HG03095 (cell line): ENCODE measurements around the gene FLAD1.
A peak's percentile ranks its signal among the peaks of the same experiment; 100 is the strongest.
"Not testable (repeated sequence)": the region's sequence is repeated elsewhere in the genome, so short reads cannot be mapped to it uniquely, and the experiment has no call there.

Source experiments
- ATAC-seq: cut with Tn5 transposase; IDR thresholded peaks from one replicate; pipeline ENCODE4 v1.9.1; 2021; ENCODE audit warnings: moderate library complexity; ENCODE audit not compliant: unreplicated experiment

FLAD1 gene

GRCh38 chr1:154967331-154967950, 15.7 kb upstream of the FLAD1 start:
- no peak for ATAC-seq

- no peak for ATAC-seq
Measured at GRCh38 chr1:154968731-154969130, 14.4 kb upstream of the FLAD1 start.

- no peak for ATAC-seq
Measured at GRCh38 chr1:154969246-154969645, 13.9 kb upstream of the FLAD1 start.

- ATAC-seq: no peak
Measured at GRCh38 chr1:154969860-154970452, 13.2 kb upstream of the FLAD1 start.

- ATAC-seq: no peak
Measured at GRCh38 chr1:154970631-154971340, 12.4 kb upstream of the FLAD1 start, which contains the start of gene SHC1. Gene SHC1, minus strand, starts transcription at chr1:154970747. Its CDS starts 221 bp downstream, at chr1:154970526.

- no peak for ATAC-seq
Measured at GRCh38 chr1:154971341-154971998, 11.7 kb upstream of the FLAD1 start.

- ATAC-seq: no peak
Measured at GRCh38 chr1:154972213-154972516, 11.0 kb upstream of the FLAD1 start.

GRCh38 chr1:154972517-154973343, 10.4 kb upstream of the FLAD1 start:
- ATAC-seq: no peak

- ATAC-seq: no peak
Measured at GRCh38 chr1:154973344-154974101, 9.6 kb upstream of the FLAD1 start.

- ATAC-seq: peak; percentile 68
Measured at GRCh38 chr1:154974102-154974807, 8.9 kb upstream of the FLAD1 start, which contains the start of gene CKS1B. Gene CKS1B, plus strand, starts transcription at chr1:154974681. Its CDS starts 65 bp downstream, at chr1:154974746.

GRCh38 chr1:154974808-154975408, 8.2 kb upstream of the FLAD1 start:
- peak; percentile 27 for ATAC-seq

GRCh38 chr1:154975409-154976059, 7.6 kb upstream of the FLAD1 start:
- ATAC-seq: no peak

GRCh38 chr1:154977762-154978161, 5.4 kb upstream of the FLAD1 start:
- ATAC-seq: not testable (repeated sequence)

GRCh38 chr1:154978360-154978759, 4.8 kb upstream of the FLAD1 start:
- no peak for ATAC-seq

GRCh38 chr1:154982341-154982740, 803 bp upstream of the FLAD1 start:
- ATAC-seq: no peak

- no peak for ATAC-seq
Measured at GRCh38 chr1:154983776-154984466, 777 bp downstream of the FLAD1 start.

GRCh38 chr1:154986736-154987135, 3.6 kb downstream of the FLAD1 start:
- ATAC-seq: not testable (repeated sequence)

- no peak for ATAC-seq
Measured at GRCh38 chr1:154987326-154987725, 4.2 kb downstream of the FLAD1 start.
